K562 (cell line): Measurements from ENCODE around the gene PRDM12. TPM values are rescaled to one million over a fixed set of nuclear protein-coding genes. Genes with fewer than 3 reads are reported as not detected.

Experiments used
- ATF7 ChIP-seq: fragments of 450-650 bp; IDR thresholded peaks from 2 replicates; pipeline ENCODE4 v1.7.1; 2014; ENCODE audit warnings: mild to moderate bottlenecking, moderate library complexity
- DIDO1 ChIP-seq: fragments of 450-650 bp; IDR thresholded peaks from 2 replicates; pipeline ENCODE4 v1.6.1; 2016; ENCODE audit warnings: low read depth, missing biosample characterization, missing genetic modification characterization
- FOS ChIP-seq: IDR thresholded peaks from 3 replicates; pipeline ENCODE4 v1.6.1; 2011; ENCODE audit not compliant: insufficient read length; ENCODE audit errors: extremely low read depth
- HOXB6 ChIP-seq: fragments of 250-450 bp; sonication (Bioruptor Pico); IDR thresholded peaks from 2 replicates; pipeline ENCODE4 v1.5.1; 2022; ENCODE audit warnings: mild to moderate bottlenecking, borderline replicate concordance
- KLF1 ChIP-seq: fragments of 450-650 bp; IDR thresholded peaks from 2 replicates; pipeline ENCODE4 v1.6.1; 2016; ENCODE audit warnings: missing genetic modification characterization, missing compliant biosample characterization
- LEF1 ChIP-seq: fragments of 450-650 bp; IDR thresholded peaks from 2 replicates; pipeline ENCODE4 v1.6.1; 2016; ENCODE audit warnings: mild to moderate bottlenecking
- NUFIP1 ChIP-seq: fragments of 450-650 bp; IDR thresholded peaks from 2 replicates; pipeline ENCODE4 v1.6.1; 2018; ENCODE audit not compliant: partially characterized antibody
- PBX2 ChIP-seq, 2 experiments: IDR thresholded peaks in 1 of 2; conservative IDR thresholded peaks in 1 of 2; 2 replicates each; pipeline ENCODE4 v1.6.1; 2016; ENCODE audit warnings: low read depth in 2 of 2, mild to moderate bottlenecking in 1 of 2, missing compliant biosample characterization in 1 of 2, missing genetic modification characterization in 1 of 2, moderate library complexity in 1 of 2
- PCBP2 ChIP-seq: fragments of 200-400 bp; formaldehyde crosslinking; IDR thresholded peaks from 2 replicates; pipeline ENCODE4 v1.6.1; 2018; ENCODE audit warnings: low read length, low read depth, mild to moderate bottlenecking, moderate library complexity; ENCODE audit not compliant: poor library complexity, severe bottlenecking
- POLR2AphosphoS2 ChIP-seq: IDR thresholded peaks from 2 replicates; pipeline ENCODE4 v1.6.1; 2012; ENCODE audit warnings: low read length, improper control_type of control experiment
- PREB ChIP-seq: sonication (generic); formaldehyde crosslinking; IDR thresholded peaks from 2 replicates; pipeline ENCODE4 v1.8.1; 2023; ENCODE audit warnings: mild to moderate bottlenecking, missing genetic modification reagents
- SAFB2 ChIP-seq: fragments of 200-400 bp; formaldehyde crosslinking; IDR thresholded peaks from 2 replicates; pipeline ENCODE4 v1.6.1; 2018; ENCODE audit warnings: borderline replicate concordance, low read length, low read depth, moderate library complexity; ENCODE audit not compliant: severe bottlenecking
- SIN3B ChIP-seq: fragments of 450-650 bp; IDR thresholded peaks from 2 replicates; pipeline ENCODE4 v1.6.1; 2017; ENCODE audit warnings: low read depth, mild to moderate bottlenecking, moderate library complexity
- SMARCA4 ChIP-seq: fragments of 450-650 bp; IDR thresholded peaks from 2 replicates; pipeline ENCODE4 v1.6.1; 2016
- SUPT5H ChIP-seq: fragments of 450-650 bp; IDR thresholded peaks from 2 replicates; pipeline ENCODE4 v1.6.1; 2016
- VEZF1 ChIP-seq: fragments of 200-800 bp; sonication (Bioruptor generic); IDR thresholded peaks from 2 replicates; pipeline ENCODE4 v1.6.1; 2017; ENCODE audit warnings: missing genetic modification characterization, missing compliant biosample characterization
- ZBTB17 ChIP-seq: fragments of 450-650 bp; formaldehyde crosslinking; IDR thresholded peaks from 2 replicates; pipeline ENCODE4 v1.4.0; 2020; ENCODE audit warnings: mild to moderate bottlenecking
- ZFX ChIP-seq: sonication (generic); formaldehyde crosslinking; IDR thresholded peaks from 2 replicates; pipeline ENCODE4 v1.8.0; 2022; ENCODE audit warnings: mild to moderate bottlenecking, missing genetic modification reagents, moderate library complexity
- ZNF518B ChIP-seq: fragments of 250-450 bp; sonication (Bioruptor Pico); IDR thresholded peaks from 2 replicates; pipeline ENCODE4 v1.5.0; 2021; ENCODE audit warnings: mild to moderate bottlenecking, moderate library complexity
- ZNF696 ChIP-seq: fragments of 250-450 bp; sonication (Bioruptor Pico); conservative IDR thresholded peaks from 2 replicates; pipeline ENCODE4 v1.4.0; 2020; ENCODE audit warnings: mild to moderate bottlenecking, moderate library complexity
- polyA plus RNA-seq, 8 experiments: library from polyadenylated mRNA; depleted of rRNA in 4 of 8; stranded (reverse) in 5 of 8; unstranded in 3 of 8; fragments of >200 nt; fragmentation: Nextera tagmentation in 2 of 8; fragmentation: Illumina TruSeq in 1 of 8; extraction: Ambion mirVana in 2 of 8; extraction: Trizol in 1 of 8; gene quantifications; 2 replicates each; pipeline versions ENCODE4 v1.2.1 to v1.2.3, GENCODE V29; 2011 to 2014; ENCODE audit warnings: inconsistent platforms in 1 of 8, missing spikeins in 1 of 8
- total RNA-seq, 7 experiments: library from RNA; depleted of rRNA in 6 of 7; stranded (reverse); fragments of >200 nt in 6 of 7; fragmentation: Illumina TruSeq in 2 of 7; extraction: Trizol in 2 of 7; gene quantifications; 2 replicates each; pipeline versions ENCODE4 v1.2.1 to v1.2.3, GENCODE V29; 2011 to 2021; ENCODE audit warnings: low replicate concordance in 1 of 7

PRDM12 gene
- total and polyA plus RNA-seq, 9 of the 15 experiments (the other 6 are each of a cell fraction or from before 2014, with no cell fraction given) = 0.04 to 0.22 (median 0.07) TPM; not detected in 3

- TF ChIP-seq POLR2AphosphoS2 (no peak), HOXB6 (CRISPR knock-in tag) (no peak), LEF1 (no peak), PBX2 (CRISPR knock-in tag; IDR thresholded peaks at IDR 0.05; ENCODE audit: low read depth) (no peak), PBX2 (tag; conservative IDR thresholded peaks at IDR 0.05; ENCODE audit: low read depth) (peak; percentile 93), SIN3B (no peak), KLF1 (tag) (peak; percentile 51; the same call in 1 of the 2 replicates), ZFX (no peak), SUPT5H (peak; percentile 80), ZBTB17 (no peak), PREB (CRISPR knock-in tag) (no peak), FOS (peak; percentile 88), ZNF518B (no peak), VEZF1 (no peak), SMARCA4 (no peak), NUFIP1 (no peak), ATF7 (peak; percentile 44; the same call in 1 of the 2 replicates), ZNF696 (no peak), SAFB2 (no peak), PCBP2 (no peak), DIDO1 (tag) (no peak)
Measured at GRCh38 chr9:130689937-130690700, 25.7 kb downstream of the PRDM12 start (continued).
